Loucy (cell line): ENCODE data around the gene MCHR2.

Source experiments
- H2AFZ ChIP-seq: fragments of 200-600 bp; sonication (generic); 2 replicates; pipeline ENCODE4 v1.6.0; 2016; ENCODE audit warnings: antibody characterized with exemption, mild to moderate bottlenecking, low read length, moderate library complexity
- H3F3A ChIP-seq: fragments of 200-600 bp; 2 replicates; pipeline ENCODE4 v1.6.0; 2016; ENCODE audit warnings: antibody characterized with exemption, low read depth, mild to moderate bottlenecking
- H3K27me3 ChIP-seq: fragments of 200-600 bp; sonication (generic); 2 replicates; pipeline ENCODE4 v1.6.1; 2014; ENCODE audit warnings: low read length, mild to moderate bottlenecking; ENCODE audit not compliant: insufficient read depth, poor library complexity, severe bottlenecking
- H3K36me3 ChIP-seq: fragments of 200-600 bp; sonication (generic); 2 replicates; pipeline ENCODE4 v1.6.1; 2016; ENCODE audit warnings: low read length; ENCODE audit not compliant: insufficient read depth
- H3K4me1 ChIP-seq: fragments of 200-600 bp; sonication (generic); 2 replicates; pipeline ENCODE4 v1.5.1; 2014; ENCODE audit warnings: low read length, mild to moderate bottlenecking; ENCODE audit not compliant: insufficient read depth, poor library complexity, severe bottlenecking
- H3K4me2 ChIP-seq: fragments of 200-600 bp; sonication (generic); 2 replicates; pipeline ENCODE4 v1.6.0; 2014; ENCODE audit warnings: antibody characterized with exemption, low read length, low read depth, mild to moderate bottlenecking; ENCODE audit not compliant: poor library complexity, severe bottlenecking
- H3K4me3 ChIP-seq: fragments of 200-600 bp; sonication (generic); 2 replicates; pipeline ENCODE4 v1.5.1; 2014; ENCODE audit warnings: low read length, mild to moderate bottlenecking, mixed read lengths; ENCODE audit not compliant: poor library complexity, severe bottlenecking
- H3K79me2 ChIP-seq: fragments of 200-600 bp; sonication (generic); 2 replicates; pipeline ENCODE4 v1.6.1; 2014; ENCODE audit warnings: low read length; ENCODE audit not compliant: insufficient read depth
- H3K9ac ChIP-seq: fragments of 200-600 bp; sonication (generic); 2 replicates; pipeline ENCODE4 v1.6.0; 2014; ENCODE audit warnings: mild to moderate bottlenecking, low read depth, low read length, moderate library complexity; ENCODE audit not compliant: poor library complexity, severe bottlenecking
- H3K9me2 ChIP-seq: fragments of 200-600 bp; sonication (generic); replicated peaks from 2 replicates; pipeline ENCODE4 v1.6.1; 2016; ENCODE audit warnings: low read depth, low read length, mixed read lengths
- H3K9me3 ChIP-seq: fragments of 200-600 bp; sonication (generic); 2 replicates; pipeline ENCODE4 v1.6.1; 2014; ENCODE audit warnings: mild to moderate bottlenecking, antibody characterized with exemption, low read length, low read depth; ENCODE audit not compliant: insufficient read depth
- H4K20me1 ChIP-seq: fragments of 200-600 bp; sonication (generic); 2 replicates; pipeline ENCODE4 v1.6.0; 2014; ENCODE audit warnings: antibody characterized with exemption, low read length, mild to moderate bottlenecking; ENCODE audit not compliant: insufficient read depth, poor library complexity, severe bottlenecking
- EZH2phosphoT487 ChIP-seq: fragments of 200-600 bp; IDR thresholded peaks from 2 replicates; pipeline ENCODE4 v1.6.1; 2018; ENCODE audit warnings: antibody characterized with exemption, mild to moderate bottlenecking, moderate library complexity, borderline replicate concordance
- TF ChIP-seq, protein P1 (sequence below): fragments of 200-600 bp; sonication (generic); conservative IDR thresholded peaks from 2 replicates; pipeline ENCODE4 v1.5.1; 2014; ENCODE audit warnings: mild to moderate bottlenecking, antibody characterized with exemption, low read length

The MCHR2 gene

DNA sequence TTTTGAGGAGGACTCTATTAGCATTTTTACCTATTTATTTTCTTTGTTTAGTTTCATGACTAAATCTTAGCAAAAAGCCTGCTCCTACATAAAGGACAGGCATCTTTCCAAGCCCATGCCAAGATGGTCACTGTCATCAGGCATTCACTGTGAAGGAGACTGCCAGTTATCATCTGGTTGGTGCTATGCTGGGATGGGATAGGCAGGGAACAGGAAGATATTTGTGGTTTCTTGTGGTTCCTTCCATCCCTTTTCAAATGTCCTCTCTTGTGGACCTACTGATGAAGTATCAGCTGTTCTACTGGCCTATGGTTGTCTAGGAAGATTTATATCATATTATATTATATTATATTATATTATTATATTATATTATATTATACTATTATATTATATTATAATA lies 107.0 kb downstream of the MCHR2 start:
- Histone ChIP-seq H3K4me1 (no peaks in the 10 kb centered on the region), H3K9me3 (no peaks in the 10 kb centered on the region), H3K9ac (no peak overlapping the region), H3K27me3 (no peaks in the 10 kb centered on the region), H3K4me3 (no peak overlapping the region), H4K20me1 (no peaks in the 10 kb centered on the region), H3K4me2 (no peak overlapping the region), H3K9me2 (no peaks in the 10 kb centered on the region), H3F3A (no peaks in the 10 kb centered on the region), H2AFZ (no peak overlapping the region), H3K79me2 (no peaks in the 10 kb centered on the region), H3K36me3 (no peaks in the 10 kb centered on the region)
- TF ChIP-seq, protein P1, sequence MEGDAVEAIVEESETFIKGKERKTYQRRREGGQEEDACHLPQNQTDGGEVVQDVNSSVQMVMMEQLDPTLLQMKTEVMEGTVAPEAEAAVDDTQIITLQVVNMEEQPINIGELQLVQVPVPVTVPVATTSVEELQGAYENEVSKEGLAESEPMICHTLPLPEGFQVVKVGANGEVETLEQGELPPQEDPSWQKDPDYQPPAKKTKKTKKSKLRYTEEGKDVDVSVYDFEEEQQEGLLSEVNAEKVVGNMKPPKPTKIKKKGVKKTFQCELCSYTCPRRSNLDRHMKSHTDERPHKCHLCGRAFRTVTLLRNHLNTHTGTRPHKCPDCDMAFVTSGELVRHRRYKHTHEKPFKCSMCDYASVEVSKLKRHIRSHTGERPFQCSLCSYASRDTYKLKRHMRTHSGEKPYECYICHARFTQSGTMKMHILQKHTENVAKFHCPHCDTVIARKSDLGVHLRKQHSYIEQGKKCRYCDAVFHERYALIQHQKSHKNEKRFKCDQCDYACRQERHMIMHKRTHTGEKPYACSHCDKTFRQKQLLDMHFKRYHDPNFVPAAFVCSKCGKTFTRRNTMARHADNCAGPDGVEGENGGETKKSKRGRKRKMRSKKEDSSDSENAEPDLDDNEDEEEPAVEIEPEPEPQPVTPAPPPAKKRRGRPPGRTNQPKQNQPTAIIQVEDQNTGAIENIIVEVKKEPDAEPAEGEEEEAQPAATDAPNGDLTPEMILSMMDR: no peak
- TF ChIP-seq EZH2phosphoT487: no peak

DNA sequence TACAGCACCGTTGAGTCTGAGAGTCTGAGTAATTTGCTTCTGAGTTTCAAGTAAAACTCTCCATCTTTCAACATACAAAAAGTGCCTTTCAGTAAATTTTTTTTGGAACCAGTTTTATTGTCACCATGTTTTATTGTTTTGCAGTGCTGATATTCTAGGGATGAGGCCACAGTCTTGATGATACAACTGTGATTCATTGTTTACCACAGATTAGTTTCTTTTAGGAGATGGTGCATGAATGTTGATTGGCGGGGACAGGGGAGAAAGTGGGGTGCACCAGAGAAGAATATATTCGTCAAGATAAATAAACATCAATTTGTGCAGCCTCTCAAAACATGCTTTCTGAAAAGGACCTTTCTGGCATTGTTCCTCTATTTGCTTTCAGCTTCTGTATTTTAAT lies 109.0 kb downstream of the MCHR2 start:
- H3K9me3 ChIP-seq: no peaks in the 10 kb centered on the region
- H3K36me3 ChIP-seq: no peaks in the 10 kb centered on the region
- TF ChIP-seq, protein P1: no peak
- no peak for TF ChIP-seq EZH2phosphoT487
- no peaks in the 10 kb centered on the region for H3F3A ChIP-seq
- H3K27me3 ChIP-seq: no peaks in the 10 kb centered on the region
- no peak overlapping the region for H3K4me2 ChIP-seq
- H3K79me2 ChIP-seq: no peaks in the 10 kb centered on the region
- H3K4me1 ChIP-seq: no peaks in the 10 kb centered on the region
- H3K9ac ChIP-seq: no peak overlapping the region
- no peak overlapping the region for H3K4me3 ChIP-seq
- no peaks in the 10 kb centered on the region for H3K9me2 ChIP-seq
- H4K20me1 ChIP-seq: no peaks in the 10 kb centered on the region
- no peak overlapping the region for H2AFZ ChIP-seq

DNA sequence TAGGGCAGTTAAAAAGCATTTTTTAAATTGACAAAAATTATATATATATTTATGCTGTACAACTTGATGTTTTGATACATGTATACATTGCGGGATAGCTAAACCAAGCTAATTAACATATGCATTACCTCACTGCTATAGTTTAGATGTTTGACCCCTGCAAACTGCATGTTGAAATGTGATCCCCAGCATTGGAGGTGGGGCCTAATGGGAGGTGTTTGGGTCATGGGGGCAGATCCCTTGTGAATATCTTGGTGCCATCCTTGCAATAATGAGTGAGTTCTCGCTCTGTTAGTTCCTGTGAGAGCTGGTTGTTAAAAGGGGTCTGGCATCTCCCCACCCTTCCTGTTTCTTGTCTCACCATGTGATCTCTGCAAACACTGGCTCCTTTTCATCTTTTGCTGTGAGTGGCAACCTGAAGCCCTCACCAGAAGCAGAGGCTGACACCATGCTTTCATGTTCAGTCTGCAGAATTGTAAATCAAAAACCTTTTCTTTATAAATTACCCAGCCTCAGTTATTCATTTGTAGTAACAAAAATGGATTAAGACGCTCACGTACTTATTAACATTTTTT lies 111.8 kb downstream of the MCHR2 start:
- Histone ChIP-seq H3K4me2 (no peak overlapping the region), H3K27me3 (no peaks in the 10 kb centered on the region), H3F3A (no peaks in the 10 kb centered on the region), H3K9me3 (no peaks in the 10 kb centered on the region), H3K4me1 (no peaks in the 10 kb centered on the region), H4K20me1 (no peaks in the 10 kb centered on the region), H2AFZ (peak overlapping the region; percentile 33; the same call in 1 of the 2 replicates), H3K9me2 (no peaks in the 10 kb centered on the region), H3K9ac (no peak overlapping the region), H3K4me3 (no peak overlapping the region), H3K36me3 (no peaks in the 10 kb centered on the region), H3K79me2 (no peaks in the 10 kb centered on the region)
- TF ChIP-seq, protein P1: no peak
- TF ChIP-seq EZH2phosphoT487: no peak
